Measurements from ENCODE around the gene HIRA. TPM values are rescaled to one million over a fixed set of nuclear protein-coding genes. Genes with fewer than 3 reads are reported as not detected.

Gene HIRA
- total RNA-seq, 1 experiment from 2014 or later, result 50.6 TPM

DNA sequence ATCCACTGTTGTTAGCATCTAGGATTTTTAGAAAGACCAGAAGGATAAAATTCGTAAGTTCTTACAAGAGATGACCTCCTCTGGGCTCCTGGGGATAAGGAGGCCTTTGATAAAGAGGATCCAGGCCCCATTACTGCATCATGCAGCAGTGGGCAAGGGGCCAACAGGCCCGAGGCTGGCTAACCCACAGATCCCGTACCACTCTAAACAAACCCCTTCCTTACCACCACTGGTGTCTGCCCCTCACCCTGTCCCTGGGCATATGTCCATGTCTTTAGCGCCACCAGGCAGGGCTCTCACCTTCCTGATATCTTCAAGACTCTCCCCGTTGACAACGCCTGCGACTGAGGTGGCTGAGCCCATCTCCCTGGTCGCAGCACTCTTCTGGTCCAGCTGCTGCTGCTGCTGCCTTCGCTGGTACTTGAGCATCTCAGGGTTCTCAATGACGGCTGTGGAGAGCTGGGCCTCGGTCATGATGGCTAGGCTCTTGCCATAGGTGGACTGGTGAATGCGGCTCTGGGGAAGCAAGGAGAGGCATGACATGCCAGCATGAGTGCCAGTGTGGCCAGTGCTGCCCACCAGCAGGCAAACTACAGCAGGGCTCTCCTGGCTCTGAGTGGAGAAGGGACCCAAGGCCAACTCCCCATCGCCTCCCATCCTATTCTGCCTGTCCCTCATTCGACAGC, 46.2 kb downstream of the HIRA start:
- H3K9me3 ChIP-seq (ENCODE audit: low read depth, low read length, poor library complexity, severe bottlenecking), result no peaks in the 10 kb centered on the region
- H3K36me3 ChIP-seq (ENCODE audit: insufficient read depth, low read length, poor library complexity, severe bottlenecking), result peaks cover 83% of the 10 kb centered on the region
- no TSS peak for BruUV-seq (replicated peaks)
- DNase-seq (ENCODE audit: low spot score), result no peak
- no peaks in the 10 kb centered on the region for H3K27me3 ChIP-seq (replicated peaks; ENCODE audit: insufficient read depth, low read depth, low read length, poor library complexity)
- no peak overlapping the region for H3K4me3 ChIP-seq (ENCODE audit: low read depth, low read length, poor library complexity, severe bottlenecking)
- H3K4me1 ChIP-seq (ENCODE audit: insufficient read depth, low read length, poor library complexity, severe bottlenecking), result no peaks in the 10 kb centered on the region
- no peak for TF ChIP-seq EZH2 (IDR thresholded peaks at IDR 0.05; ENCODE audit: borderline replicate concordance, low read depth, low read length, poor library complexity, severe bottlenecking)
- no peak for TF ChIP-seq CTCF (conservative IDR thresholded peaks at IDR 0.05; ENCODE audit: low read depth, low read length)
- ChIA-PET CTCF (no interaction called here), POLR2A (ENCODE audit: low non-redundant PET) (no interaction called here)
- H3K27ac ChIP-seq (ENCODE audit: low read depth, low read length, poor library complexity, severe bottlenecking), result no peak overlapping the region
- intact Hi-C loops (cut with micrococcal nuclease; ENCODE audit: unreplicated experiment), result no loop called here

GRCh38 chr22:19383292-19383691, 48.2 kb downstream of the HIRA start:
- Histone ChIP-seq H3K27me3 (replicated peaks; ENCODE audit: insufficient read depth, low read depth, low read length, poor library complexity) (no peaks in the 10 kb centered on the region), H3K4me3 (ENCODE audit: low read depth, low read length, poor library complexity, severe bottlenecking) (no peak overlapping the region), H3K36me3 (ENCODE audit: insufficient read depth, low read length, poor library complexity, severe bottlenecking) (peaks cover 65% of the 10 kb centered on the region), H3K4me1 (ENCODE audit: insufficient read depth, low read length, poor library complexity, severe bottlenecking) (no peaks in the 10 kb centered on the region), H3K9me3 (ENCODE audit: low read depth, low read length, poor library complexity, severe bottlenecking) (no peaks in the 10 kb centered on the region), H3K27ac (ENCODE audit: low read depth, low read length, poor library complexity, severe bottlenecking) (no peak overlapping the region)
- no TSS peak for BruUV-seq (replicated peaks)
- TF ChIP-seq EZH2 (IDR thresholded peaks at IDR 0.05; ENCODE audit: borderline replicate concordance, low read depth, low read length, poor library complexity, severe bottlenecking), result no peak
- TF ChIP-seq CTCF (conservative IDR thresholded peaks at IDR 0.05; ENCODE audit: low read depth, low read length), result no peak
- intact Hi-C loops (cut with micrococcal nuclease; ENCODE audit: unreplicated experiment), result no loop called here
- CTCF ChIA-PET, result no interaction called here
- POLR2A ChIA-PET (ENCODE audit: low non-redundant PET), result no interaction called here
- no peak for DNase-seq (ENCODE audit: low spot score)

GRCh38 chr22:19382240-19382639, 49.3 kb downstream of the HIRA start:
- DNase-seq (ENCODE audit: low spot score), result no peak
- Histone ChIP-seq H3K27me3 (replicated peaks; ENCODE audit: insufficient read depth, low read depth, low read length, poor library complexity) (no peaks in the 10 kb centered on the region), H3K4me3 (ENCODE audit: low read depth, low read length, poor library complexity, severe bottlenecking) (no peak overlapping the region), H3K36me3 (ENCODE audit: insufficient read depth, low read length, poor library complexity, severe bottlenecking) (peaks cover 63% of the 10 kb centered on the region), H3K4me1 (ENCODE audit: insufficient read depth, low read length, poor library complexity, severe bottlenecking) (no peaks in the 10 kb centered on the region), H3K27ac (ENCODE audit: low read depth, low read length, poor library complexity, severe bottlenecking) (no peak overlapping the region), H3K9me3 (ENCODE audit: low read depth, low read length, poor library complexity, severe bottlenecking) (no peaks in the 10 kb centered on the region)
- BruUV-seq (replicated peaks), result no TSS peak
- CTCF ChIA-PET, result no interaction called here
- POLR2A ChIA-PET (ENCODE audit: low non-redundant PET), result no interaction called here
- intact Hi-C loops (cut with micrococcal nuclease; ENCODE audit: unreplicated experiment), result no loop called here
- TF ChIP-seq EZH2 (IDR thresholded peaks at IDR 0.05; ENCODE audit: borderline replicate concordance, low read depth, low read length, poor library complexity, severe bottlenecking), result no peak
- TF ChIP-seq CTCF (conservative IDR thresholded peaks at IDR 0.05; ENCODE audit: low read depth, low read length), result no peak
